Tibial artery (tissue), 4 donors: ENCODE data around the gene SLC39A3.

Source experiments
- DNase-seq, 2 donors: peaks; one replicate each; pipeline ENCODE4 v3.0.0-alpha.2; 2019
- H3K27ac ChIP-seq, 2 donors: fragments of 200-600 bp; sonication (generic) in 1 of 2; 1 replicate in 1 of 2; 2 replicates in 1 of 2; pipeline ENCODE4 v1.5.1; 2018 to 2019; ENCODE audit warnings: mild to moderate bottlenecking in 1 of 2
- H3K27me3 ChIP-seq, 2 donors: fragments of 200-600 bp; sonication (generic) in 1 of 2; one replicate each; pipeline versions ENCODE4 v1.5.1 to v1.6.0; 2016 to 2019
- H3K36me3 ChIP-seq, 3 donors: fragments of 200-600 bp; sonication (generic) in 2 of 3; one replicate each; pipeline ENCODE4 v1.5.1; 2016 to 2019; ENCODE audit warnings: mild to moderate bottlenecking in 2 of 3
- H3K4me1 ChIP-seq, 4 donors: fragments of 200-600 bp; sonication (generic) in 2 of 4; 1 replicate in 3 of 4; 2 replicates in 1 of 4; pipeline ENCODE4 v1.5.1; 2016 to 2019
- H3K4me3 ChIP-seq, 2 donors: fragments of 200-600 bp; sonication (generic) in 1 of 2; 1 replicate in 1 of 2; 2 replicates in 1 of 2; pipeline ENCODE4 v1.5.1; 2018 to 2019; ENCODE audit warnings: mild to moderate bottlenecking in 2 of 2
- H3K9me3 ChIP-seq, 3 donors: fragments of 200-600 bp; sonication (generic) in 1 of 3; one replicate each; pipeline ENCODE4 v1.5.1; 2016 to 2019
- intact Hi-C: fragments of 100-400 bp; cut with DNase I; formaldehyde crosslinking; loops from one replicate; pipeline ENCODE4 v1.15.0; 2023; ENCODE audit warnings: low total_unique reads
- TF ChIP-seq, protein P1 (sequence below), 2 experiments: fragments of 200-600 bp in 1 of 2; fragments of 450-650 bp in 1 of 2; IDR thresholded peaks; one replicate each; pipeline ENCODE4 v1.5.1; 2017 to 2019; ENCODE audit warnings: antibody characterized with exemption in 2 of 2, mild to moderate bottlenecking in 1 of 2, moderate library complexity in 1 of 2

The SLC39A3 gene

DNA sequence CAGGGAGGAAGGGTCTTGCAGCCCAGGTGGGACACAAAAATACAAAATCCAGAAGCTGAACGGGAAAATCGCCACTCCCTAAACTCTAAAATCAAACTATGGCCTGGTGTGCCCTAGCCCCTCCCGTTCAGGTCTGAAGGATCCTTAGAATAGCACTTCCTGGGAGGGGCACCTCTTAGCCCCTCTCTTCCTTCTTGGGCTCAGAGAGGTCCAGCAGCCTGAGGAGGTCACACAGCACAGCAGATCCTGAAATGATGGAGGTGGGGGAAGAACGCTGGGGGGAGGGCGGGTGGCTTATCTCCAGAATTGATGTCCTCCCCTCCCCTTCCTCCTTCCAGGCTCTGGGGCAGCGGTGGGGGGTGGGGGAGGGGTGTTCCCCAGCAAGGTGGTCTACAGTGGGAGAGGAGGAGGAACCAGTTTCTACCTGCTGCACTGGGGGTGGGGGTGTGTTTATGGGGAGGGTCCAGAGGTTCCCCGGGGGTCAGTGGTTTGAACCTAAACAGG lies 20.5 kb downstream of the SLC39A3 start:
- Histone ChIP-seq H3K4me3 (no peak overlapping the region), H3K4me1 (peaks cover 7 to 36% (median 33%) of the 10 kb centered on the region in 4 donors), H3K27ac (no peak overlapping the region), H3K27me3 (peaks cover 4 to 78% of the 10 kb centered on the region in 2 donors), H3K36me3 (no peaks in the 10 kb centered on the region), H3K9me3 (peaks cover 0 to 16% (median 9%) of the 10 kb centered on the region in 3 donors)
- intact Hi-C loops: no loop called here
- TF ChIP-seq, protein P1, sequence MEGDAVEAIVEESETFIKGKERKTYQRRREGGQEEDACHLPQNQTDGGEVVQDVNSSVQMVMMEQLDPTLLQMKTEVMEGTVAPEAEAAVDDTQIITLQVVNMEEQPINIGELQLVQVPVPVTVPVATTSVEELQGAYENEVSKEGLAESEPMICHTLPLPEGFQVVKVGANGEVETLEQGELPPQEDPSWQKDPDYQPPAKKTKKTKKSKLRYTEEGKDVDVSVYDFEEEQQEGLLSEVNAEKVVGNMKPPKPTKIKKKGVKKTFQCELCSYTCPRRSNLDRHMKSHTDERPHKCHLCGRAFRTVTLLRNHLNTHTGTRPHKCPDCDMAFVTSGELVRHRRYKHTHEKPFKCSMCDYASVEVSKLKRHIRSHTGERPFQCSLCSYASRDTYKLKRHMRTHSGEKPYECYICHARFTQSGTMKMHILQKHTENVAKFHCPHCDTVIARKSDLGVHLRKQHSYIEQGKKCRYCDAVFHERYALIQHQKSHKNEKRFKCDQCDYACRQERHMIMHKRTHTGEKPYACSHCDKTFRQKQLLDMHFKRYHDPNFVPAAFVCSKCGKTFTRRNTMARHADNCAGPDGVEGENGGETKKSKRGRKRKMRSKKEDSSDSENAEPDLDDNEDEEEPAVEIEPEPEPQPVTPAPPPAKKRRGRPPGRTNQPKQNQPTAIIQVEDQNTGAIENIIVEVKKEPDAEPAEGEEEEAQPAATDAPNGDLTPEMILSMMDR (IDR thresholded peaks at IDR 0.05): no peak
- DNase-seq: no peak

DNA sequence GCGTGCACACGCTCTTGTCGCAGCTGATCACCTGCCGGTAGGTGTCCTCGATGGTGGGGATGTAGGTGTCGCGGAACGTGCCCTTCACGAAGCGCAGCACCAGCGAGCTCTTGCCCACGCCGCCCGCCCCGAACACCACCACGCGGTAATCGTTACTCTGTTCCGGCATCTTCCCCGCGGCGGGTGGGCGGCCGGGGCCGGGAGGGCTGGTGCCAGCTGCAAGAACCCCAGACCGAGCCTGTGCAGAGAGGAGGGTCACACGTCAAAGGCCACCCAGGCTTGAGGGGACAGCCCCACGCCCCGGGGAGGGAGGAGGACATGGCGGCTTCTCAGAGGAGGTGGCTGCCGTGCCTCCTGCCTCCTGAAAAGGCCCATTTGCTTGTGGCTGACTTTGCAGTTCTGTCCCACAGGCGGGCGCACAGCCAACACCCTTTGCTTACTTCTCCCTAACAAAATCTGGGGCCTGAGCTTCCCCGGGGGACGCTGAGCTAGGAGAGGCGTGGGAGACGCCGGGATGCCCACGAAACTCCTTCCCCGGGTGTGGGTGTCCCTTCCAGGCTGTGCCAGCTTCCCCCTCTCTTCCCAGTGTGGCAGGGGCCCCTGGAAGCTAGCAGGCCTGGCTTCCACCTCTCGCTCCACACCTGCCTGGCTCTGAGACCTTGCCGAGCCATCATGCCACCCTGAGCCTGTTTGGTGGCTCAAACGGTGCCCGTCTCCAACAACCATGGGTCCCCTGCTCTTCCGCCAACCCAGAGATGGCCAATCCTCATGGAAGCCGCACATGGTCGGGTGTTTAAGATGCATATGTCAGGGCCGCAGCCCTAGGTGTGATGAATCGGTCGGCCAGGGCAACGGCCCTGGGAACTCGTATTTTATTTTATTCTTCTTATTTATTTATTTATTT lies 21.9 kb downstream of the SLC39A3 start:
- Histone ChIP-seq H3K4me1 (peaks cover 4 to 25% (median 23%) of the 10 kb centered on the region in 4 donors), H3K27ac (no peak overlapping the region), H3K27me3 (peaks cover 4 to 83% of the 10 kb centered on the region in 2 donors), H3K9me3 (peaks cover 0 to 16% (median 9%) of the 10 kb centered on the region in 3 donors), H3K4me3 (no peak overlapping the region), H3K36me3 (no peaks in the 10 kb centered on the region)
- no peak for DNase-seq
- TF ChIP-seq, protein P1 (IDR thresholded peaks at IDR 0.05): no peak
- intact Hi-C loops: no loop called here

DNA sequence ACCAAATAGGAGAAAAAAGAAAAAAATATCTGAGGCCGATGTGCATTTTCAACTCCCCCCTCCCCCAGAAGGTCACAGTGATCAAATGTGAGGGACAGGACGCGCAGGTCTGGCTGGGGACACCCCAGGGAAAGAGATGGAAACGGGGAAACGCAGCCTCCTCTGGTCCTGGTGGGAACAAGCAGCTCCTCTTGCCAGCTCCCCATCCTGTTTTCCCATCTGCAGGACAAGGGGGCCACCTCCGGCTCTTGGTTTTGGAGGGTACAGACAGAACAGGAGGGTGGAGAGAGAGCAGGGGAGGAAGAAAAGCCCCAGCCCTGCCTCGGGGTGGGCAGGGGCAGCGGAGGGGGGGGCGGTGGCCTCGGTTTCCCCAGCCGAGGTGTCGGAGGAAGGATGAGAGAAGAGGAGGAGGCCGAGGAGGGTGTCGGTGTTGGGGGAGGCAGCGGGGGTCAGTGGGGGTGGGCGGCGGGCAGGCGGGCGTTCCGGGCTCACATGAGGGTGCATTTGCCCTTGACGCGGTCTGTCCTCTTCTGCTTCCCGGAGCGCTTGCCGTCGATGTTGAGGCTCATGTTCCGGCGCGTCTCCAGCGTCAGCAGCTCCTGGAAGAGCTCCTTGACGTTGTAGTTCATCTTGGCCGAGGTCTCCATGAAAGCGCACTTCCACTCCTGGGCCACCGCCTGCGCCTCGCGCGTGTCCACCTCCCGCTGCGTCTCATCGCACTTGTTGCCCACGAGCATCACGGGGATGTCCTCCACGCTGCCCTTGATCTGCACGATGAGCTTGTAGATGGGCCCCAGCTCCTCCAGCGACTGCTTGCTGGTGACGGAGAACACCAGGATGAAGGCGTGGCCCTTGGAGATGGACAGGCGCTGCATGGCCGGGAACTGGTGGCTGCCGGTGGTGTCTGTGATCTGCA lies 22.8 kb downstream of the SLC39A3 start:
- Histone ChIP-seq H3K27me3 (peaks cover 4 to 84% of the 10 kb centered on the region in 2 donors), H3K4me3 (no peak overlapping the region), H3K27ac (no peak overlapping the region), H3K4me1 (peaks cover 0 to 19% (median 18%) of the 10 kb centered on the region in 4 donors), H3K9me3 (peaks cover 0 to 16% (median 9%) of the 10 kb centered on the region in 3 donors), H3K36me3 (no peaks in the 10 kb centered on the region)
- TF ChIP-seq, protein P1 (IDR thresholded peaks at IDR 0.05): no peak
- intact Hi-C loops: no loop called here
- no peak for DNase-seq

DNA sequence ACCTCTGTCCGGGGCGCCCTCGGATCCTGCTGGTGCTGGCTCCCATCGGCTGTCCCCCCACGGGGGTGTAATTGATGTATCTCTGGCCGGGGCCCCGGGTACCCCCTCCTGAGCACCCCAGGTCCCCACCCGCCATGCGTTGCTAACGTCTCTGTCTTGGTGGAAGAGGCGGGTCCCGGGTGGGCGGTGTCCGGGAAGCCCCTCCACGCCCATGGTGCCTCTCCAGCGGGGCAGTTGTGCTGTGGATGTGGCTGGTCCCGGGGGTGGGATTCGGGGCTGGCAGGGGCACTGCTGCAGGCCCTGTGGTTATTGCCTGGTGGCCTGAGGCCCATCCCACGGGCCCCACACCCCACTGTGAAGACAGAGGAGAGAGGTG lies 23.6 kb downstream of the SLC39A3 start:
- DNase-seq: no peak
- Histone ChIP-seq H3K4me3 (no peak overlapping the region), H3K4me1 (peaks cover 0 to 14% (median 14%) of the 10 kb centered on the region in 4 donors), H3K27me3 (peaks cover 4 to 84% of the 10 kb centered on the region in 2 donors), H3K27ac (no peak overlapping the region), H3K9me3 (peaks cover 0 to 16% (median 9%) of the 10 kb centered on the region in 3 donors), H3K36me3 (no peaks in the 10 kb centered on the region)
- intact Hi-C loops: no loop called here
- TF ChIP-seq, protein P1 (IDR thresholded peaks at IDR 0.05): no peak

DNA sequence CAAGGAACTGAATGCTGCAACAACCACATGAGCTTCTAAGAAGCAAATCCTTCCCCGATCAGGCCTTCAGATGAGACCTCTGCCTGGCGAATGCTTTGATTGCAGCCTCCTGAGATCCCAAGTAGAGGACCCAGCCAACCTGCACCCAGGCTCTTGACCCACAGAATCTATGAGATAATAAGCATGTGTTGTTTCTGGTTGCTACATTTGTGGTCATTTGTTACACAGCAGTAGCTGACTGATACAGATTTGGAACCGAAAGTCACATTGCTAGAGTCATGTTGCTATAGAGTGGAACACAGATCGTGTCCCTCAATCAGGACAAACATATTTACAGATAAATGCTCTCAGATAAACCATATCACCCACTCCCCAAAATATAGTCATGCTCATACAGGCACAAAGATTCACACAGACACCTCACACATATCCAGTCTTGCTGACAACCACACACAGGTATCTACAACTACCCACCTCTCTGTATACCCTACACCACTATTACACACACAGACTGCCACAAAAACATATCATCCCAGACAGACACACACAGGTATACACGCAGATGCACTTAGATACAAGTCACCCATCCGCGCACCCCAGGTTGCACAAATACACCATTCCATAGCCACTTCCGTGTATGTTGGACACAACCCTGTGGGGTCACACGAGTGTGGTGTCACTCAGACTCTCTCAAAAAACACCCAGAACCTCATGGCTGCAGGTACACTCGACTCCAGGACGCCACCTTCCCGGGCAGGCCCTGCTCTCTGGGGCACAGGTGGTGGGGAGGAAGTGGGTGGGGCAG lies 24.1 kb downstream of the SLC39A3 start:
- no peak for DNase-seq
- Histone ChIP-seq H3K36me3 (no peaks in the 10 kb centered on the region), H3K4me3 (no peak overlapping the region), H3K9me3 (peaks cover 0 to 16% (median 9%) of the 10 kb centered on the region in 3 donors), H3K4me1 (peaks cover 0 to 10% (median 10%) of the 10 kb centered on the region in 4 donors), H3K27ac (no peak overlapping the region), H3K27me3 (peaks cover 4 to 86% of the 10 kb centered on the region in 2 donors)
- intact Hi-C loops: no loop called here
- TF ChIP-seq, protein P1 (IDR thresholded peaks at IDR 0.05): no peak
